HepG2 (cell line): ENCODE data around the gene PEAK3. TPM values are rescaled to one million over a fixed set of nuclear protein-coding genes. Genes with fewer than 3 reads are reported as not detected.
A peak's percentile ranks its signal among the peaks of the same experiment; 100 is the strongest.

Experiments
- ASH2L ChIP-seq: fragments of 300-600, 200-600 bp; sonication (generic); IDR thresholded peaks from 2 replicates; pipeline ENCODE4 v1.7.0; 2017; ENCODE audit warnings: low read depth, mild to moderate bottlenecking, moderate library complexity, mixed read lengths, low read length; ENCODE audit not compliant: insufficient read length
- BCL6 ChIP-seq: IDR thresholded peaks from 2 replicates; pipeline ENCODE4 v1.6.1; 2016; ENCODE audit warnings: missing genetic modification reagents, missing compliant biosample characterization
- BCLAF1 ChIP-seq: fragments of 450-650 bp; IDR thresholded peaks from 2 replicates; pipeline ENCODE4 v1.6.1; 2017; ENCODE audit warnings: mild to moderate bottlenecking
- FOXJ3 ChIP-seq: sonication (generic); formaldehyde crosslinking; IDR thresholded peaks from 2 replicates; pipeline ENCODE4 v1.4.0; 2020; ENCODE audit warnings: missing genetic modification reagents, mild to moderate bottlenecking, borderline replicate concordance
- HNRNPLL ChIP-seq: fragments of 200-400 bp; formaldehyde crosslinking; IDR thresholded peaks from 2 replicates; pipeline ENCODE4 v1.6.1; 2017; ENCODE audit warnings: mild to moderate bottlenecking, low read depth, low read length; ENCODE audit not compliant: poor library complexity, severe bottlenecking
- KDM6A ChIP-seq: IDR thresholded peaks from 2 replicates; pipeline ENCODE4 v1.6.1; 2016; ENCODE audit warnings: low read depth
- MAFF ChIP-seq: IDR thresholded peaks from 2 replicates; pipeline ENCODE4 v1.6.1; 2011; ENCODE audit warnings: low read depth, low read length, improper control_type of control experiment
- MLX ChIP-seq: IDR thresholded peaks from 2 replicates; pipeline ENCODE4 v1.6.1; 2016
- NBN ChIP-seq: fragments of 450-650 bp; conservative IDR thresholded peaks from 2 replicates; pipeline ENCODE4 v1.6.1; 2017
- NFE2 ChIP-seq: sonication (generic); formaldehyde crosslinking; IDR thresholded peaks from 2 replicates; pipeline ENCODE4 v1.4.0; 2020; ENCODE audit warnings: missing genetic modification reagents
- PAF1 ChIP-seq: IDR thresholded peaks from 2 replicates; pipeline ENCODE4 v1.6.1; 2016; ENCODE audit warnings: missing genetic modification reagents, missing compliant biosample characterization
- PRDM10 ChIP-seq: sonication (generic); formaldehyde crosslinking; IDR thresholded peaks from 2 replicates; pipeline ENCODE4 v1.4.0; 2020; ENCODE audit warnings: low read depth, missing genetic modification reagents
- SIX1 ChIP-seq: sonication (generic); formaldehyde crosslinking; IDR thresholded peaks from 2 replicates; pipeline ENCODE4 v1.4.0; 2020; ENCODE audit warnings: missing genetic modification reagents, borderline replicate concordance
- SRSF4 ChIP-seq: fragments of 200-400 bp; formaldehyde crosslinking; IDR thresholded peaks from one replicate; pipeline ENCODE4 v1.6.1; 2018; ENCODE audit warnings: mild to moderate bottlenecking, low read depth, low read length, moderate library complexity; ENCODE audit not compliant: poor library complexity, severe bottlenecking
- SRY ChIP-seq: sonication (generic); formaldehyde crosslinking; IDR thresholded peaks from 2 replicates; pipeline ENCODE4 v1.8.0; 2022; ENCODE audit warnings: mild to moderate bottlenecking, missing genetic modification reagents
- ZBTB44 ChIP-seq: sonication (generic); formaldehyde crosslinking; IDR thresholded peaks from 2 replicates; pipeline ENCODE4 v1.4.0; 2020; ENCODE audit warnings: missing genetic modification reagents
- ZNF101 ChIP-seq: sonication (generic); formaldehyde crosslinking; IDR thresholded peaks from 2 replicates; pipeline ENCODE4 v1.4.0; 2020; ENCODE audit warnings: mild to moderate bottlenecking, low read depth, missing genetic modification reagents, borderline replicate concordance
- ZNF260 ChIP-seq: sonication (generic); formaldehyde crosslinking; IDR thresholded peaks from 2 replicates; pipeline ENCODE4 v1.4.0; 2020; ENCODE audit warnings: missing genetic modification reagents, low read depth, mild to moderate bottlenecking, borderline replicate concordance
- ZNF496 ChIP-seq: sonication (generic); formaldehyde crosslinking; IDR thresholded peaks from 2 replicates; pipeline ENCODE4 v1.8.1; 2023; ENCODE audit warnings: mild to moderate bottlenecking, moderate library complexity, missing genetic modification reagents; ENCODE audit not compliant: insufficient replicate concordance
- ZNF549 ChIP-seq: sonication (generic); formaldehyde crosslinking; IDR thresholded peaks from 2 replicates; pipeline ENCODE4 v1.5.0; 2020; ENCODE audit warnings: missing genetic modification reagents
- ZNF678 ChIP-seq: sonication (generic); formaldehyde crosslinking; IDR thresholded peaks from 2 replicates; pipeline ENCODE4 v1.4.0; 2020; ENCODE audit warnings: mild to moderate bottlenecking, missing genetic modification reagents
- polyA plus RNA-seq, 8 experiments: library from polyadenylated mRNA; depleted of rRNA in 3 of 8; stranded (reverse) in 7 of 8; unstranded in 1 of 8; fragments of >200 nt; fragmentation: Illumina TruSeq in 4 of 8; extraction: Trizol in 4 of 8; gene quantifications; 2 replicates each; pipeline versions ENCODE4 v1.2.1 to v1.2.3, GENCODE V29; 2011 to 2016; ENCODE audit warnings: low read depth in 4 of 8, missing spikeins in 1 of 8, mixed read lengths in 1 of 8; ENCODE audit not compliant: insufficient read depth in 1 of 8
- total RNA-seq, 5 experiments: library from RNA; depleted of rRNA; stranded (reverse); fragments of >200 nt; fragmentation: Illumina TruSeq; extraction: Trizol; gene quantifications; 2 replicates each; pipeline ENCODE4 v1.2.3, GENCODE V29; 2016; ENCODE audit warnings: low read depth in 1 of 5

PEAK3 gene
- total and polyA plus RNA-seq, 2 of the 13 experiments (the other 11 are each of a cell fraction or from before 2014, with no cell fraction given), result not detected

- TF ChIP-seq PRDM10 (CRISPR knock-in tag) (peak; percentile 45; the same call in 1 of the 2 replicates), MLX (no peak; the same call in 1 of the 2 replicates), ZNF549 (no peak), NBN (no peak), ASH2L (no peak), ZBTB44 (no peak), SIX1 (CRISPR knock-in tag) (no peak), BCL6 (CRISPR knock-in tag) (no peak), SRSF4 (no peak), MAFF (no peak), KDM6A (CRISPR knock-in tag) (no peak), FOXJ3 (CRISPR knock-in tag) (no peak), ZNF496 (CRISPR knock-in tag) (no peak), PAF1 (CRISPR knock-in tag) (no peak), ZNF260 (CRISPR knock-in tag) (no peak), HNRNPLL (peak; percentile 62), NFE2 (CRISPR knock-in tag) (no peak), SRY (no peak), BCLAF1 (no peak), ZNF678 (CRISPR knock-in tag) (no peak), ZNF101 (CRISPR knock-in tag) (no peak)
These were observed 28.6 kb downstream of the PEAK3 start (continued) for GRCh38 chr19:2253106-2254063.
